ENCODE results near the gene ERMARD. TPM values are rescaled to one million over a fixed set of nuclear protein-coding genes. Genes with fewer than 3 reads are reported as not detected.

ERMARD gene
- 10 to 100 TPM; 14.2 to 15.7 TPM for total RNA-seq

GRCh38 chr6:169751242-169752073 is at the start of gene ERMARD, which contains the start of gene DYNLT2:
TSS of gene ERMARD (plus strand) at chr6:169751622. CDS start at chr6:169751658, 36 bp downstream.
TSS of gene DYNLT2 (minus strand) at chr6:169751572. CDS start at chr6:169751458, 114 bp downstream.
- intact Hi-C loops (cut with DNase I) = loop anchor here (2.0 to 10.0 kb wide), 2 partner anchors 47 to 803 kb away; partner anchors contain the start of genes C6orf120, TBP and WDR27
- H3K4me1 ChIP-seq = peaks cover 10% of the 10 kb centered on the region
- no peaks in the 10 kb centered on the region for H3K36me3 ChIP-seq
- peak within 1 kb of the TSS; percentile 95 for H3K27ac ChIP-seq
- peak within 1 kb of the TSS; percentile 80 for H3K4me3 ChIP-seq
- no peaks in the 10 kb centered on the region for H3K27me3 ChIP-seq
- no peaks in the 10 kb centered on the region for H3K9me3 ChIP-seq
- no peak for TF ChIP-seq CTCF (IDR thresholded peaks at IDR 0.05)
- peak within 1 kb of the TSS; percentile 81 to 99 for H3K9ac ChIP-seq (ENCODE audit: low read depth in 2 of 2, low read length in 2 of 2)
- peak; percentile 96 for DNase-seq

GRCh38 chr6:169701954-169702839 is 49.2 kb upstream of the ERMARD start, which contains the start of the genes C6orf120 and WDR27:
TSS of gene C6orf120 (plus strand) at chr6:169702126. CDS start at chr6:169702460, 334 bp downstream.
TSS of gene WDR27 (minus strand) at chr6:169702029. CDS start at chr6:169689005, 13,024 bp downstream.
- Histone ChIP-seq H3K27me3 (no peaks in the 10 kb centered on the region), H3K27ac (peak within 1 kb of the TSS; percentile 94), H3K4me3 (peak within 1 kb of the TSS; percentile 92), H3K9me3 (no peaks in the 10 kb centered on the region), H3K4me1 (peaks cover 8% of the 10 kb centered on the region), H3K36me3 (no peaks in the 10 kb centered on the region), H3K9ac (ENCODE audit: low read depth in 2 of 2, low read length in 2 of 2) (peak within 1 kb of the TSS; percentile 95 to 97)
- intact Hi-C loops (cut with DNase I) = loop anchor here (10.0 kb wide), 1 partner anchor 53 kb away; the partner anchor contains the start of genes DYNLT2 and ERMARD
- no peak for TF ChIP-seq CTCF (IDR thresholded peaks at IDR 0.05)
- peak; percentile 98 for DNase-seq

- Histone ChIP-seq H3K9ac (ENCODE audit: low read depth in 2 of 2, low read length in 2 of 2) (peak overlapping the region; percentile 95 to 97), H3K9me3 (no peaks in the 10 kb centered on the region), H3K4me1 (peaks cover 8% of the 10 kb centered on the region), H3K36me3 (no peaks in the 10 kb centered on the region), H3K27ac (peak overlapping the region; percentile 94), H3K27me3 (no peaks in the 10 kb centered on the region), H3K4me3 (peak overlapping the region; percentile 92)
- DNase-seq = no peak
- no peak for TF ChIP-seq CTCF (IDR thresholded peaks at IDR 0.05)
- intact Hi-C loops (cut with DNase I) = loop anchor here (10.0 kb wide), 1 partner anchor 52 kb away; the partner anchor contains the start of genes DYNLT2 and ERMARD
Measured at GRCh38 chr6:169702840-169703246, 48.6 kb upstream of the ERMARD start.

GRCh38 chr6:169707772-169708171 is 43.6 kb upstream of the ERMARD start:
- DNase-seq = no peak
- no peaks in the 10 kb centered on the region for H3K36me3 ChIP-seq
- no peaks in the 10 kb centered on the region for H3K27me3 ChIP-seq
- intact Hi-C loops (cut with DNase I) = loop anchor here (10.0 kb wide), 1 partner anchor 47 kb away; the partner anchor contains the start of genes DYNLT2 and ERMARD
- no peak for TF ChIP-seq CTCF (IDR thresholded peaks at IDR 0.05)
- H3K9me3 ChIP-seq = no peaks in the 10 kb centered on the region
- no peak overlapping the region for H3K9ac ChIP-seq (ENCODE audit: low read depth in 2 of 2, low read length in 2 of 2)
- no peak overlapping the region for H3K4me3 ChIP-seq
- peaks cover 8% of the 10 kb centered on the region for H3K4me1 ChIP-seq
- no peak overlapping the region for H3K27ac ChIP-seq

- no peaks in the 10 kb centered on the region for H3K4me1 ChIP-seq
- no peaks in the 10 kb centered on the region for H3K9me3 ChIP-seq
- H3K27ac ChIP-seq = no peak overlapping the region
- no peaks in the 10 kb centered on the region for H3K36me3 ChIP-seq
- intact Hi-C loops (cut with DNase I) = loop anchor here (10.0 kb wide), 1 partner anchor 46 kb away; the partner anchor contains the start of genes DYNLT2 and ERMARD
- no peak for DNase-seq
- no peak overlapping the region for H3K9ac ChIP-seq (ENCODE audit: low read depth in 2 of 2, low read length in 2 of 2)
- no peaks in the 10 kb centered on the region for H3K27me3 ChIP-seq
- no peak overlapping the region for H3K4me3 ChIP-seq
- TF ChIP-seq CTCF (IDR thresholded peaks at IDR 0.05) = no peak
Measured at GRCh38 chr6:169709293-169709692, 42.1 kb upstream of the ERMARD start.
